ENCODE measurements around the gene CHM. TPM values are rescaled to one million over a fixed set of nuclear protein-coding genes. Genes with fewer than 3 reads are reported as not detected.

CHM gene
- total and polyA plus RNA-seq, 12 donors: 5.9 to 16.7 (median 12.5) TPM

- Histone ChIP-seq H3K4me3 (no peak overlapping the region), H3K4me1 (no peaks in the 10 kb centered on the region), H3K36me3 (no peaks in the 10 kb centered on the region), H3K27me3 (no peaks in the 10 kb centered on the region), H3K9me3 (no peaks in the 10 kb centered on the region), H3K27ac (no peak overlapping the region)
- intact Hi-C loops (cut with DNase I): no loop called here
- TF ChIP-seq CTCF (IDR thresholded peaks at IDR 0.05): no peak
- WGBS, 2 donors: 80 to 82% methylated on average over 2 of the region's 2 CpGs
- DNase-seq: no peak
- no peak for ATAC-seq
Observed at GRCh38 chrX:85836868-85837267, 210.5 kb downstream of the CHM start.

GRCh38 chrX:85828771-85829170 lies 218.6 kb downstream of the CHM start:
- DNase-seq (no peak), ATAC-seq (no peak)
- H3K27me3 ChIP-seq: peaks cover 0 to 4% (median 0%) of the 10 kb centered on the region in 7 donors
- no peaks in the 10 kb centered on the region for H3K9me3 ChIP-seq
- no peak overlapping the region for H3K27ac ChIP-seq
- WGBS, 2 donors: 83 to 87% methylated on average over 5 of the region's 5 CpGs
- no peaks in the 10 kb centered on the region for H3K4me1 ChIP-seq
- no peak for TF ChIP-seq CTCF (IDR thresholded peaks at IDR 0.05)
- intact Hi-C loops (cut with DNase I): no loop called here
- no peak overlapping the region for H3K4me3 ChIP-seq
- H3K36me3 ChIP-seq: no peaks in the 10 kb centered on the region

- H3K36me3 ChIP-seq: no peaks in the 10 kb centered on the region
- ATAC-seq (no peak), DNase-seq (no peak)
- no peak overlapping the region for H3K27ac ChIP-seq
- H3K27me3 ChIP-seq: peaks cover 0 to 7% (median 0%) of the 10 kb centered on the region in 7 donors
- intact Hi-C loops (cut with DNase I): no loop called here
- no peak for TF ChIP-seq CTCF (IDR thresholded peaks at IDR 0.05)
- 63 to 69% methylated on average over 6 of the region's 6 CpGs for WGBS, 2 donors
- no peak overlapping the region for H3K4me3 ChIP-seq
- H3K9me3 ChIP-seq: peaks cover 0 to 52% (median 6%) of the 10 kb centered on the region in 11 donors
- no peaks in the 10 kb centered on the region for H3K4me1 ChIP-seq
Observed at GRCh38 chrX:85815203-85815751, 232.1 kb downstream of the CHM start.

Small RNA genes lying within 50 kb of the gene (microRNA-seq; reads per million reads assigned to microRNA genes)
- gene MIR1321: 0 reads per million in 2 donors
- 4,058 to 4,572 reads per million in 2 donors for gene MIR361

Other genes with a start within 250 kb of the CHM start
- gene DACH2, start 100.9 kb upstream of the CHM start, total RNA-seq: not detected
- gene DACH2, start 100.9 kb upstream of the CHM start, polyA plus RNA-seq: not detected

Measured in heart right ventricle (tissue), 16 donors.